ENCODE data around the gene TMEM204. TPM values are rescaled to one million over a fixed set of nuclear protein-coding genes. Genes with fewer than 3 reads are reported as not detected.

Gene TMEM204
- total and polyA plus RNA-seq, 3 donors from 2014 or later: 13.7 to 21.4 (median 19.4) TPM

- Histone ChIP-seq H3K4me1 (no peaks in the 10 kb centered on the region), H3K27me3 (no peaks in the 10 kb centered on the region), H3K4me3 (no peak overlapping the region), H3K9me3 (no peaks in the 10 kb centered on the region), H3K27ac (no peak overlapping the region), H3K36me3 (ENCODE audit: low read depth, missing control alignments) (no peaks in the 10 kb centered on the region)
- 83 to 89% methylated on average over 9 of the region's 9 CpGs for WGBS, 2 donors
- intact Hi-C loops (cut with DNase I; ENCODE audit: low total_unique reads): no loop called here
- no peak for DNase-seq
- TF ChIP-seq CTCF (IDR thresholded peaks at IDR 0.05): no peak
- no peak for TF ChIP-seq POLR2A (IDR thresholded peaks at IDR 0.05)
Observed at GRCh38 chr16:1581804-1582203, 48.3 kb downstream of the TMEM204 start.

GRCh38 chr16:1583180-1583579 is 49.7 kb downstream of the TMEM204 start:
- WGBS, 2 donors: 86 to 88% methylated on average over 15 of the region's 15 CpGs
- TF ChIP-seq POLR2A (IDR thresholded peaks at IDR 0.05): no peak
- no peak for TF ChIP-seq CTCF (IDR thresholded peaks at IDR 0.05)
- Histone ChIP-seq H3K4me1 (no peaks in the 10 kb centered on the region), H3K9me3 (no peaks in the 10 kb centered on the region), H3K27me3 (no peaks in the 10 kb centered on the region), H3K4me3 (no peak overlapping the region), H3K27ac (no peak overlapping the region), H3K36me3 (ENCODE audit: low read depth, missing control alignments) (no peaks in the 10 kb centered on the region)
- intact Hi-C loops (cut with DNase I; ENCODE audit: low total_unique reads): no loop called here
- no peak for DNase-seq

- Histone ChIP-seq H3K27ac (no peak overlapping the region), H3K4me1 (no peaks in the 10 kb centered on the region), H3K9me3 (no peaks in the 10 kb centered on the region), H3K27me3 (no peaks in the 10 kb centered on the region), H3K4me3 (no peak overlapping the region), H3K36me3 (ENCODE audit: low read depth, missing control alignments) (no peaks in the 10 kb centered on the region)
- TF ChIP-seq CTCF (IDR thresholded peaks at IDR 0.05): no peak
- no peak for TF ChIP-seq POLR2A (IDR thresholded peaks at IDR 0.05)
- no peak for DNase-seq
- WGBS, 2 donors: 81 to 88% methylated on average over 8 of the region's 8 CpGs
- intact Hi-C loops (cut with DNase I; ENCODE audit: low total_unique reads): no loop called here
Observed at GRCh38 chr16:1584926-1585484, 51.5 kb downstream of the TMEM204 start.

- 88 to 94% methylated on average over 6 of the region's 6 CpGs for WGBS, 2 donors
- Histone ChIP-seq H3K4me1 (no peaks in the 10 kb centered on the region), H3K27me3 (no peaks in the 10 kb centered on the region), H3K4me3 (no peak overlapping the region), H3K36me3 (ENCODE audit: low read depth, missing control alignments) (no peaks in the 10 kb centered on the region), H3K9me3 (no peaks in the 10 kb centered on the region), H3K27ac (no peak overlapping the region)
- intact Hi-C loops (cut with DNase I; ENCODE audit: low total_unique reads): no loop called here
- TF ChIP-seq POLR2A (IDR thresholded peaks at IDR 0.05): no peak
- TF ChIP-seq CTCF (IDR thresholded peaks at IDR 0.05): no peak
- DNase-seq: no peak
Observed at GRCh38 chr16:1590366-1590765, 56.9 kb downstream of the TMEM204 start.
